HG03025 (cell line): Measurements from ENCODE around the gene FATE1.

Experiments used
- ATAC-seq: cut with Tn5 transposase; IDR thresholded peaks from one replicate; pipeline ENCODE4 v1.9.1; 2021; ENCODE audit warnings: mild to moderate bottlenecking, moderate library complexity; ENCODE audit not compliant: unreplicated experiment, low FRiP score

The FATE1 gene

DNA sequence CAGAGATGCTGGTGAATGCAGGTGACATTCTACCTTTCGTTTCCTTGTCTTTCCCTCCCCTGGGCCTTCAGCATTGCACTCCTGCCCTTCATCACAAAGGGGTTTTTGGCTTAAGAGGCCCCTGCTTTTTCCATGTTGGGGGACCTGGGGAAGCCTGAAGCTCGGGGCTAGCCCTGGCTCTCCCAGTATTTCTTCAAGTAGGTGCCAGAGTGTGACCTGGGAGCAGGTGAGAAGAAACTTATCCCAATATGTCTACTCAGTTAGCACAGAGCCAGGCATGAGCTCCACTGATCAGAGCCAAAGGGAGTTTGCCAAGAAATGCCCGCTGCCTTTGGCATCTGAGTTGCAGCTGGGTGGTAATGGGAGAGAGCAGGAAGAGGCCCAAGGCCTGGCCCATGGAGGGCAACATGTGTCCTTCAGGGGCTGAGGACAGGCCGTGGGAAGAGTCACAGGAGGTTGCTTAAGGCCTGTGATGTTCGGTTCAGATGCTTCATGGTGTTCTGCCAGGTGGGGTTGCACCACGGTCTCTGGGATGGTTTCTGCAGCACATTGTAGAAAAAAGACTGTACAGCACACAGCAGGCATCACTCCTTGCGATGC lies 13.0 kb upstream of the FATE1 start:
- ATAC-seq: no peak

DNA sequence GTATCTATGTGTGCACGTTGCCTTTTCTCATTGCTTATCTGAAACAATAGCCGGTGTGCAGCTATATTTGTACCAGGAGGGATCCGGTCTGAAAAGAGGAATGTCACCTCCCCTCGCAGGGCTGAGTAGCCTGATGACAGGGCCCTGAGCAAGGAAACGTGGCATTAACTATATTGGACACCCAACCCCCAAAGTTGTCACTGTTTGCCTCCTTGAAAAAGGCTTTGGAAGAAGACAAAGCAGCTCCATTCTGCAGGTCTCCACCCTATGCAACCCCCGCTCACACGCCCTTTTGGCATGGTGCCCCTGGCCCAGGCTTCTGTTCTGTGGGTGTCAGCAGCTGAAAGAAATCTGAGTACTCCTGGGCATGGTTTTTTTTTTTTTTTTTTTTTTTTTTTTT lies 12.3 kb upstream of the FATE1 start:
- no peak for ATAC-seq

DNA sequence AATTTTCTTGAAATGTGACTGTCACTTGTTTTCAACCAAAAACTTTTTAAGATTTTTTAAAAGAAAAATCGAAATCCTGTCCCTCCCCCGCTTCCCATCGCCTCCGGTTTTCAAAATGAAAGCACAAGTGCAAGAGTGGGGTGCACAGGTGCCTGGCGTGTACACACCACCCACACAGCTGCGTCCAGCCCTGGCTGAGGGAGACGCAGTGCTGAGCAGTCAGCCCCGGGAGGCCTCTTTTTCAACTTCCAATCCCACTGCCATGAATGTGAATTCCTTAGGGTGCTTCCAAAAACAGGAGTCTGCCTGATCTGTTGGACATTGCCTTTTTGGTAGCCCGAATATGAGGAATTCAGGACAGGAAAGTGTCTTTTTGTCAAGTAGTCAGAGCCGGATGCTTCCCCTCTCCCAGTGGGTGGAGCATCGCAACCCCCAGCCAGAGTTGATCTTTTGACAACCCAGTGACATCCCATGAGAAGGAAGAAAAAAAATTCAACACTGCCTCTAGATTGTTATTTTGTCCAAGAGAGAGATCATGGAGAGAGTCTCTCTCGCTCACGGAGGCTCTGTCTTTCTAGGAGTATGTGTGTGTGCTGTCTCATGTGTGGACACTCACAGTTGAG lies 11.7 kb upstream of the FATE1 start:
- ATAC-seq: no peak

DNA sequence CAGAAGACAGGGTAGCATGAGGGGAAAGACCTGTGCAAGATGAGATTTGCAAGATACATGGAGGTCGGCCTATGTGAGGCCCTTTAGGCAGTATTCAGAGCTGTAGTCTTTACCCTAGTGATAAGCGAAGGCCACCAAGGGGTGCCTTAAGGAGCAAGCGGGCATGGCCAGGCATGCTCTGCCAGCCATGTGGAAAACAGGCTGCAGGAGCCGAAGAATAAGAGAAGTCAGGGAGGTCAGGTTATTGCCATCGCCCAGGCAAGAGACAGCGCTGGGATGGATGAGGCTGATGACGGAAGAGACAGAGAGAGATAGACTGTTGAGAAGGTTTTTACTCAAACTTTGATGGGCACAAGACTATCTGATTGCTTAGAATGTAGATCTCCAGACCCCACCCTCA lies 7.0 kb upstream of the FATE1 start:
- ATAC-seq: no peak

DNA sequence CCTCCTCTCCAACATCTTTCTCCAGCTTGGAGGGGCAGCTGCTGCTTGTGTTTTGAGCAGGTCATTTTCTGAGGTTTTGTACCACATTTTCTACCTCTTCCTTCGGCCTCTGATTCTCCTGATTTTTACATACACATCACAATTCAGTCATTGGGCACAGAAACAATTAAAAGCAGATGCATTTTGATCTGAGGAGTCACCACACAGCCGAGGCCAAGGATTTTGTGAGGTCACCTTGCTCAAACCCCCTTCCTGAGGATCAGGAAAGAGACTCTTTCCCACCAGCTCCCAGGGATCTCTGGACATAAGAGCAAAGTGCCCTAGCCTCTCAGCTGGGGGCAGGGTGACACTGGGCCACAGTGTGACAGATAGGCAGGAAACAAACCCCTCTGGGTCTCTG lies 5.4 kb upstream of the FATE1 start:
- no peak for ATAC-seq

DNA sequence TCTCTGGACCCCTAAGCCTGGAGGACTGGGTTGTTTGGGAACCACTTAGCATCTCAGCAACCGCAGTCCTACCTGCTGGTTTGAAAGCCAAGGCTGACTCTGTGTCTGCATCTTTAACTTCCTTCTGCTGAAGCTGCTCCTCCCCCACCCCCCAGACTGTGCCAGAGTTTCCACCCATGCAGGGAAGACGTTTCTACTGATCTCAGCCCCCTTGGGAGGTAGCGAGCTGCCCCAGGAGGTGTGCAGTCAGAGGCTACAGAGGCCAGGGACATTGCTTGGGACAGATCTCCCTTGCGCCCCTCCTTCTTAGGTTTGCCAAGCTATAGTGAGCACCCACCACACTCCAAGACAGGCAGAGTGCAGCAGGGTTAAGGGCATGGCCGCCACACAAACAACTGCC lies 4.7 kb upstream of the FATE1 start:
- ATAC-seq: no peak

DNA sequence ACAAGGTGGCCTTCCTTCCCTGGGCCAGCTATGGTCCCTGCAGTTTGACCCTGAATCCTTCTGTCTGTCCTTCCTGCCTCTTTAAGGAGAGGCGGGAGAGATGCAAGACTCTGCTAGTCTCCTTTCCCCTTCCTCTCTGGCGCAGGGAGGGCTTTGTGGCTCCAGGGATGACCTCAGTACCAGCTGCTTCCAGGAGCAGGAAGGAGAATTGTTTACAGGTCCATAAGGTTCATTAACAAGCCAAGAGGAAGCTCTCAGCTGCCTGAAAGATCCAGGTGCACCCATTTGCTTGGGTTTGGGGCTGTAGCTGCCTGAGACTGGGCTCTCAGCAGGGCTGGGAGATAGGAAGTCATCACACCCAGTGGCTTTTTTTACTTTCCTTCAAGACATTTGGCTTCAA lies 4.0 kb upstream of the FATE1 start:
- no peak for ATAC-seq

DNA sequence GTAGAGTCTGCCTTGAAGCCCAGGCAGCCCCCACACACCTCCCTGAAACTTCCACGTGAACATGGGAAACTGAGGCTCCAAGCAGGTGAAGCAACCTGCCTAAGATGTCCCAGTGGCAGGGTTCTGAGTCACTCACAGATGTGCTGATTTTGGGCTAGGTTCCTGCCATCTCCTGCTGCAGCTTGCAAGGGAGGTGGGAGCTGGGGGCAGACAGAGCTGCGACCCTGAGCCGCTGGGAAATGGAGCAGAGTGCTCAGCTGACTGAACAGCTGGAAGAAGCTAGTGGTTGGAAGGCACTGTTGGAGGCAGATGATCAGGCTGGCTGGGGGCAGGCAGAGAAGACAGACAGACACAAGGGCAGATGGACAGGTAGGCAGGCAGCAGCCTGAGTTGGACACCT lies 3.6 kb upstream of the FATE1 start:
- ATAC-seq: no peak

DNA sequence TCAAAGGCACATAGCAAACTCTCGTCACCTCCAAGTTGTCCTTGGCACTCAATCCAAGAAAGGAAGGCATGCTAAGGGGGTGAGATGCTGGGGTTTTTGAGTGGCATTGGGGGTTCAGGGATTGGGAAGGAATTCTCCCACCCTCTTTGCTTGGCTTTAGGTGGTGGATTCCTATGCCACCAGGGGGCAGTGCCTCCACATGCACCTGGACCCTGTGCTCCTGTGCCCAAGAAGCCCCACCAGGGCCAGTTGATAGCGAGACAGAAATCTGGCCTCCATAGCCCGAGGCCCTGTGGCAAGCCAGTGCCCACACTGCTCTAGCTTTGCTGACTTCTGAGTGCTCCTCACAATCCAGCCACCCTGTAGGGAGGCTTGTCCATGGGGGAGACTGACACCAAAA lies 2.0 kb upstream of the FATE1 start:
- peak; percentile 51 for ATAC-seq

DNA sequence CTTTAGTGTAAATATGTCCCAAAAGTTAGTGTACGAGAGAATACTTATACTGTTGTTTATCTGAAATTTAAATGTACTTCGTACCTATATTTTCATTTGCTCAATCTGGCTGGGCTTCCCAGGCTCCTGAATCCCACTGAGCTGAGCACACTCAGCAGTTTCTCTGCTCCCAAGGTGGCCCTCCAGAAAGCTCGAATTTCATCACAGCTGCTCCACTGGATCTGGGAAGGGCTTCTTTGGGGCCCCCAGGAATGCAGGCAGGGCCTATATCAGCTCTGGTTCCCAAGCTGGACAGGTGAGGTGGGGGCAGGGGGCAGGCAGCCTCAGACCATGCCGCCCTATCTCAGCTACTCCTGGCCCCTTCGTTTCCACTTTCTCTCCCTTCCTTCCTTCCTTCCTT lies 1.5 kb upstream of the FATE1 start:
- no peak for ATAC-seq

DNA sequence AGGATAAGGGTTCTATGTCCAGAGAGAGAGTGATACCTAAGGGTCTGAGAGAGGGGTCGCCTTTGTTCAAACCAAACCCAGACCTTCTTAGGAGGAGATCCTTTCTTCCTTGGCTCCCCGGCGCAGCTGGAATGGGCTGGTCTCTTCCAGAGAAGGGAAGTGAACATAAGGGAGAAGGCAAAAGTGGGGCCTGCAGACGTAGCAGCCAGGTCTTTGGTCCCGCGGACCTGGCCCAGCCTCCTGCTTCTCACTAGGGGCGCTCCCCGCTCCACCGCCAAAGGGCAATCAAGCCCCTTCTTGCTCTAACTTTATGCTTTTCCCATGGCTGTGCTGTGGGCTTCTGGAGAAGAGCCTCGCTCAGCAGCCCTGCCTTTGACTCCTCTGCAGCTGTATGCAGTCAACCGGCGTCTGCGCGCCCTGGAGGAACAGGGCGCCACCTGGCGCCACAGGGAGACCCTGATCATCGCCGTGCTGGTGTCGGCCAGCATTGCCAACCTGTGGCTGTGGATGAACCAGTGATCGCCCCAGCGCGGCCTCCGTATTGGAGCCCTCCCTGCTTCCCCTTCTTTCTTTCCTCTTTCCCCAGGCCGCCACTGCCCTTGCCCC lies 6.5 kb downstream of the FATE1 start:
- no peak for ATAC-seq

DNA sequence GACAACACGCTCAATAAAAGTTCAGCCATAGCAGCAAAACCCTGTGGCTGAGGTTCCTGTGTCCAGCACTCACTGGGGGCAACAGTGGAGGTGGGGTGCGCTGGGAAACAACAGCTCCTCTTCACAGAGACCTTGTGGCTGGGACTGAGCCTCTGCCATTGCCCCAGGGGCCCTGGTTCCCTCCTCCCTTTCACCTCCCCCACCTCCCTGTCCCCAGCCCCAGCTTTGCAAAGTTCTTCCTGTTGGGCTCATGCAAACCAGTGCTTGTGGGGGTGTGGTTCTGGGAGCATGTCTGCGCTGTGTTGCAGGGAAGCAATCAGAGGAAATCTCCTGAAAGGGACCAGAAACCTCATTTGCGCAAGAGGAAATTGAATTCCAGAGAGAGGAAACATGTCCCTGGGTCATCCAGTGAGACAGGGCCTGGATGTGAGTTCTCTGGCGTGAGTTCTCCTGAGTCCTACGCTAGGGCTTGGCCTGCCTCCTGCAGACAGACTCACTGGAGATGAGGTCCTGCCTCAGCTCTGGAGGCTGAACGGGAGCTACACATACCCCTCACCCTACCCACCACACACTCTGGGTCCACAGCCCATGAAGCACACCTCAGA lies 7.4 kb downstream of the FATE1 start:
- ATAC-seq: no peak

DNA sequence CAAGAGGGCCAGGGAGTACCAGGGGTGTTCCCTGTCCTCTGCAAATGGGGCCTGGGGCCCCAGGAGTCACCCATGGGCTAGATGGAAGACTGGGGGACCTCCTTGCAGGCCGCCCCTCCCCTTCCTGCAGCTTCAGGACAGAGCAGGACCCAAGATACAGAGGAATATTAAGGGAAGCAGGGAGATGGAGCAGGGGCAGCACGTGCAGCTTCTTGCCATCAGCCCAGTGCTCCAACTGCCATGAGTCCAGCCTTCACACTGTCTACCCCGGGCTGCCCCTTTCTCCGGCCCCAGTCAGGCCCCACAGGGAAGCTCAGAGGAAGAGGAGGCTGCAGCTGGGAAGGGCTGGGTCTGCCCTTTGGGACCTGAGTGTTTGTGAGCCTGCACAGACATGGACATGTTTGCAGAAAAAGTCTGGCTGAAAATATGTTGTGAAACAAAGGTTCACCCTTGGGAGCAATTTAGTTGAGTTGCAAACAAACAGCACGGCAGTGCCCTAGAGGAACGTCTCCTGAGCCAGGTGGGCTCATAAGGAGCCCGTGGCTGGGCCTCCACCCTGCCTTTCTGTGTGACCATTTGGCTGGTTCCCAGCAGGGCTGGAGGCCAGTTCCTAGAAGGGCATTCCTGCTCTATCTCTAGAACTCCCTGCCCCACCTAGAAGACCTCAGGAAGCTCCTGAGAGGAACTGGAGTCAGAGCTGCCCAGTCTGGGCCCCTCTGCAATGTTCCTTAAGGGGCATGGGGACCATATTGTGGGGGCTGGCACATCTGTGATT lies 8.9 kb downstream of the FATE1 start:
- no peak for ATAC-seq

DNA sequence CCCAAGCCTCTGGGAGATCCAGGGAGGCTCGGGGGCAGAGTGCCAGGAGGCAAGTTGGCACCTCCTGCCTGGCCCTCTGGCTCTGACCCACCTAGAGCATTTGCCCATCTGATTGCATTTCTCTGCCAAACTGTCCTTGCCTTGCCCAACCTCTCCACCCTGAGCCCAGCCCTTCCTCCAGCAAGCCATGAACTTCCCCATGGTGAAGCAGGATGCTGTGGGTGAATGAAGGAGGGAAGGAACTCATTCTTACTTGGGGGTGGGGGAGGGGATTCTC lies 9.4 kb downstream of the FATE1 start:
- ATAC-seq: no peak

DNA sequence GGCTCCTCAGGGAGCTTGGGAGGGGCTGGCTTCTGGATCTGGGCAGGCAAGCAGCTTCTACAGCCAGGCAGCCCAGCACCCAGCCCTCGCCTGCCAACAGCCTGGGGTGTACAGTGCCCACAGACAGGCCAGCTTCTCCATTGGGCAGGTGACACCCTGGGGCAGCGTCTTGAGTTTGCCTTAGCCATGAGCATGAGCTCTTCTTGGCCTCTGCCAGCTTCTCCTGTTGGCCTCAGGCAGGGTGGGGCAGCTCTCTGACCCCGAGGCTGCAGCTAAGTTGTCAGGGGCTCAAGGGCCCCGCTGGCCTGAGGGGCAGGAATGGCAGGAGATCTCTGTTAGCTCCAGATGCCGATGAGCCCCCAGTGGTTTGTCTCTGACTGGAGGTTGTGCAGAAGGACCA lies 10.9 kb downstream of the FATE1 start:
- no peak for ATAC-seq

DNA sequence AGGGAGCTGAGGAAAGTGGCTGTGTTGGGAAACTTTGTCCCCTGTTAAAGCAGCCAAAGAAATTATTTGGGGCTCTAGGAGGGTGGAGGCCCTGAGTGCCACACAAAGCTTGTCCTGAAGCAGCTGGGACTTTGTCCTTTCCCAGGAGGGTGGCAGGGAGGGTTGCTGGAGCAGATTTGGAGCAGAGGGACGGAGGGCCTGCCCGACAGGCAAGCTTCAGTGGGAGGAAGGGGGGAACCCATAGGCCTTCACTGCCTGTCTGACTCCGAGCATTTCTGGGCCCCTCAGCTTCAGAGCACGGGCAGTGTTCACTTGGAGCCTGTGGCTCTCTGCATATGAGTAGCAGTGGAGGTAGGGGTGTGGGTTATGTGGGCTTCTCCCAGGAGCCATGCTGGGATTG lies 11.5 kb downstream of the FATE1 start:
- no peak for ATAC-seq

DNA sequence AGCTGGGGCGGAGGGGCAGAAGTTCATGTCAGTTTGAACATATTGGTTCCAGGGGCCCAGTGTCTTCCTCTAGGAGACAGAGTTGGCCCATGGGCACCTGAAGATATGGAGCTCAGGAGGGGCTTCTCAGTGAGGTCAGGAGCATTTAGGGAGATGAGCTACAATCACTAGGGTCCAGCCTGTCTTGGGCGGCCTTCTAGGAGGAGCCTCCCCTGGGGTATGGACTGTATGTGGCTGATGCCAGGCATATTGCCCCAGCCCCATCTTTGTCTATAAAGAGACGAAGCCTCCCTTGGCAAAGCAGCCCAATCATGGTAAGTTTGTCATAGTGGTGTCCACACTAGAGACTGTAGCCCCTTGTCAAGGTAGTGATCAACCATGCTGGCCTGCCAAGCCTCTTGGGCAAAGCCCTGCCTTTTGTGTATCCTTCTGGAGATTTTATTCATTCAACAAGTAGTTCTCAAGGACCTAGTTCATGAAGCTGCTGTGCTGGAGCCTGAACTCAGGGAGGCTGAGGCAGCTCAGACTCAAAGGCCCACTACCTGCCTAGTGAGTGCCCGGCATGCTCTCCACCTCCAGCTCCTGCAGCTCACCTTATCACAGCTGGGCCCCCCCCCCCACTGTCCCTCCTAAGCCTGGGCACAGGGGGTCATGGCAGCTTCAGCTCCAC lies 13.4 kb downstream of the FATE1 start:
- no peak for ATAC-seq

DNA sequence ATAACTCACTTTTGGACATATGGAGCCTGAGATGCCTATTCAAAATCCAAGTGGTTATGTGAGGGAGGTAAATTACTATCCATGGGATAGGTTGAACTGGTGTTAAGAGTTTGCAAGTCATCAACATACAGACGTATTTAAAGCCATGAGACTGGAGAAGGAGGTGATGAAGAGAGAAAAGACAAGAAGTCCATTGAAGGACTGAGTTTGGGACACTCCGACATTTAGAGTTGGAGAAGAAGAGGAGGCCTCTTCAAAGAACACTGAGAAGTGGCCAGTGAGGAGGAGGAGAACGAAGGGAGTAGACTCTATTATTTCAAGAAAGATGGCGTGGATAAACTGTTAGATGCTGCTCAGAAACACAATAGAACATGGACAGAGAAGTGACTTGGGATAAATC lies 18.6 kb downstream of the FATE1 start, which contains the start of gene CNGA2:
TSS of gene CNGA2 (plus strand) at position 301 of the 400 bp plus-strand sequence. CDS start 3,738 bp downstream, outside the sequence.
- no peak for ATAC-seq

DNA sequence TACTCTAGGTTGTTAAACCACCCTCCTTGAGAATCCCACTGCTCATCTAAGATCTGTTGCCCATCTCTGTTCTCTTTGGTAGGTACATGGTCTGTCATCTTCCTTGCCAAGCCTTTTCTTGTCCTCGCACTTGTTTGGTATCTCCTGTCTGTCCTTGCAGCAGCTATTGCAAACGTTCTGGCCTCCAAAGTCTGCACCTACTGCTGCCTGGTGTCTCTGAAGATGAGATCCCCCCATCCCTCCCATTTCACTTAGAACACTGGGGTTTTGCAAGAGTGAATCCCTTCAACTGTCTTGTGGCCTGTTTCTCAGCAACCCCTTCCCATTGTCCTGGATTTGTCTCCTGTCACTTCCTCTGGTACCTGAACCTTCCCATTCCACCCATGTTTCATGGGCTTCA lies 19.4 kb downstream of the FATE1 start:
- ATAC-seq: no peak

DNA sequence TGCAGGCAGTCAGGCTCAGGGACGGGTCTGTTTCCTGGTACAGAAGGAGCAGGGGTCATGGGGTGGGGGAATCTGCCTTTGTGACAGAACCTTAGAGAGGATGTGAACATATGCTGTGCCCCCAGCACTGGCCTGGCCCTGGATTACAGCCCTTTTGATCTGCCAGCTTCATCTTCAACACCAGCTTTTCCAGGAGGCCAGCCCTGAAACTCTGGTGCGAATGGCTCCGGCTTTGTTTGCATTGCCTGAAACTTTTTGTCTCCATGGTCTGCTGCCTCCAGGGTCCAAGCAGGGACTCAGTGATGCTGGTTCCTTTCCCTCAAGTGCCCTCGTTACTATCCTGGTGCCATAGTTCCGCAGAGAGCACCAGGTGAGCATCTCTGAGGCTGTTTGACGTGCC lies 20.9 kb downstream of the FATE1 start:
- ATAC-seq: no peak

DNA sequence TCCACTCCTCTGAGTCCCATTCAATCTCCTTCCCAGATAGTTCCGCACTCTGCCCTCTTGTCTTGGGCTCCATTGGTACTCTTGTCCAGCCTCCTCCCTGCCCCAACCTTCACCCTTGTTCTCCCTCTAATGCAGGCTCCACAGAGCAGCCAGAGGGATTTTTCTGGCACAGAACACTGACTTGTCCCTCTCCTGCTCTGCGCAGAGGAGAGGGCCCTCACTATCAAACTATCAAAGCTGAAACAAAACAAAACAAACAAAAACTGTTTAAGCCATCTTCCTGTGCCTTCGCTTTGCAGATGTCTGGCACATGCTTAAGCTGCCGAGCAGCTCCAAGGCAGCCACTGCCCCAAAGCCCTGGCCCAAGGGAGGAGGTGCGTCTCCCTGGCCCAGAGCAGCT lies 21.7 kb downstream of the FATE1 start:
- no peak for ATAC-seq
